HL-60/S4 treated with retinoic acid at 250 ng/mL for 4 days and 3 days (cell line): Measurements from ENCODE around the gene DRP2.
"Not testable (repeated sequence)": the region's sequence is repeated elsewhere in the genome, so short reads cannot be mapped to it uniquely, and the experiment has no call there.

Experiments used
- in situ Hi-C: fragments of 300-500 bp; cut with MboI; formaldehyde crosslinking; loops from 2 replicates; pipeline ENCODE4 v1.7.0; 2022; ENCODE audit warnings: low sequenced_read_pairs

Gene DRP2

GRCh38 chrX:101219116-101219863 is at the start of gene DRP2:
Gene DRP2 (plus strand): TSS chrX:101219786. CDS start chrX:101231648, 11,862 bp downstream.
- in situ Hi-C loops: no loop called here

GRCh38 chrX:101171883-101172400 is 47.6 kb upstream of the DRP2 start:
- in situ Hi-C loops: no loop called here

- in situ Hi-C loops: no loop called here
Observed at GRCh38 chrX:101176439-101176838, 43.1 kb upstream of the DRP2 start.

GRCh38 chrX:101184876-101185275 is 34.7 kb upstream of the DRP2 start:
- in situ Hi-C loops: not testable (repeated sequence)

- in situ Hi-C loops: not testable (repeated sequence)
Observed at GRCh38 chrX:101187961-101188360, 31.6 kb upstream of the DRP2 start.

GRCh38 chrX:101190736-101191135 is 28.9 kb upstream of the DRP2 start:
- in situ Hi-C loops: no loop called here

GRCh38 chrX:101191217-101191750 is 28.3 kb upstream of the DRP2 start:
- in situ Hi-C loops: no loop called here

- in situ Hi-C loops: no loop called here
Observed at GRCh38 chrX:101195442-101196173, 24.0 kb upstream of the DRP2 start.

GRCh38 chrX:101203761-101204351 is 15.7 kb upstream of the DRP2 start:
- in situ Hi-C loops: no loop called here

- in situ Hi-C loops: no loop called here
Observed at GRCh38 chrX:101206471-101206870, 13.1 kb upstream of the DRP2 start.

- in situ Hi-C loops: no loop called here
Observed at GRCh38 chrX:101208152-101208905, 11.3 kb upstream of the DRP2 start.

GRCh38 chrX:101210630-101211029 is 9.0 kb upstream of the DRP2 start:
- in situ Hi-C loops: no loop called here

- in situ Hi-C loops: no loop called here
Observed at GRCh38 chrX:101217689-101218088, 1.9 kb upstream of the DRP2 start.

GRCh38 chrX:101219864-101220346 is 319 bp downstream of the DRP2 start:
- in situ Hi-C loops: no loop called here

GRCh38 chrX:101220662-101221260 is 1.2 kb downstream of the DRP2 start:
- in situ Hi-C loops: no loop called here

GRCh38 chrX:101223226-101223625 is 3.6 kb downstream of the DRP2 start:
- in situ Hi-C loops: no loop called here

GRCh38 chrX:101229170-101229569 is 9.6 kb downstream of the DRP2 start:
- in situ Hi-C loops: no loop called here

- in situ Hi-C loops: no loop called here
Observed at GRCh38 chrX:101230636-101231035, 11.1 kb downstream of the DRP2 start.

- in situ Hi-C loops: no loop called here
Observed at GRCh38 chrX:101231080-101231479, 11.5 kb downstream of the DRP2 start.

GRCh38 chrX:101232316-101232715 is 12.7 kb downstream of the DRP2 start:
- in situ Hi-C loops: no loop called here
